ENCODE data around the gene KRT15.

Gene KRT15

DNA sequence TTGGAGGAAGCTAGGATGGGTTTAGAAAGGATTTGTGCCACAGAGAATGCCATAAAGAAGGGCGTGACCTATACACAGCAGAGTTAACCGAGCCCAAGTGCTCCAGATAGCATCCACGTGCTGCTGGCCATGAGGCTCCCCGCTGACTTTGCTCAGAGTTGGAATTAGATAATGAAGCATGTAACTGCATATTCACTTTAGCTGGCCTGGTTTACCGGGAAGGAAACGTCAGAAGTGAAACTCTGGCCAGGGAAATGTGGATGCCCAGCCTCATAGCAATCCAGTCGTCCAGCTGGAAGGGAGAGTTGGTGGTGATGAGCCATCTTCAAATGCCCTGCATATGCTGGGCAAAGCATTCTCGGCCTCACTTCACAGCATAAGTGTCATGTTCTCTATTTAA lies 43.8 kb downstream of the KRT15 start:
- no peak overlapping the region for H3K4me3 ChIP-seq
- H3K4me2 ChIP-seq, result no peak overlapping the region
- no peaks in the 10 kb centered on the region for H4K20me1 ChIP-seq
- no peak overlapping the region for H3K27ac ChIP-seq
- no peak for TF ChIP-seq Cebpa-rat (IDR thresholded peaks at IDR 0.05)
- no peaks in the 10 kb centered on the region for H3K27me3 ChIP-seq
- H3K9ac ChIP-seq, result no peak overlapping the region
- peaks cover 18% of the 10 kb centered on the region for H3K9me3 ChIP-seq
- peaks cover 2% of the 10 kb centered on the region; the same call in 1 of the 2 replicates for H3K4me1 ChIP-seq
- no peaks in the 10 kb centered on the region for H3K36me3 ChIP-seq

DNA sequence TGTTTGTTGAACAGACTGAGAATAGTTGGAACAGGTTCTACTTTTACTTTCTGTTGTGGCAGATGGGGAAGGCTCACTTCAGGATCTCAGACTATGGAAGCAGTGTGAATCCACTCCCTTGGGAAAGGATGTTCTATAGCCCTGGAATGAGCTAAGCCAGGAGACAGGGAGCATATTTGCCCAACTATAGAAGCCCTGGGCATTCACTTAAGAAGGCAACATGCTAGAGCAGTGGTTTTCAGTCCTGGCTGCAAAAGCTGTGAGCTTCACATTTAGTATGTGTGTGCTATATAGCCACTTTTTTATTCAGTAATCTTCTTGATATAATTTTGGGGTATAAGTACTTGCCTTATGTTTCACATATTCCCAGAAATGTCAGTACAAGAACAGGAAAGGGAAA lies 50.3 kb downstream of the KRT15 start:
- Histone ChIP-seq H3K36me3 (no peaks in the 10 kb centered on the region), H3K27ac (no peak overlapping the region)
- TF ChIP-seq Cebpa-rat (IDR thresholded peaks at IDR 0.05), result no peak

DNA sequence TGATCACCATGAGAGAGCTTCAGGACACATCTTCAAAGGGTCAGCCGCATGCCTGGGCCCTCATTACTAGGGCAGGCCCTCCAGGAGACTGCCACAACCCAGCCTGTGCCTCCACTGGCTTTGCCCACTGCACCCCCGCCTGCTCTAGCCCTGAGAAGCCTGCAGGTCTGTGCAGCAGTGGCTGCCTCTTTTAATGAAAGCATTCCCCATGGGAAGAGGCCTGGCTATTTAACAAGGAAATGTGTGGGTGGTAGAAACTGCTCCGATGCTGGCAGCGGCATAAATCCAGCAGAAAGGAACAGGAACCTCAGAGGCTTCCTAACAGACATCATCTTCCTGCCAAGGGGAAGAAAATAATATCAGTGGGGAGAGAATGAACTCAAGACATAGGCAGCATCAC lies 51.1 kb downstream of the KRT15 start:
- Histone ChIP-seq H3K27ac (no peak overlapping the region), H3K4me1 (no peaks in the 10 kb centered on the region), H3K9me3 (peaks cover 27% of the 10 kb centered on the region), H4K20me1 (no peaks in the 10 kb centered on the region), H3K36me3 (no peaks in the 10 kb centered on the region), H3K9ac (no peak overlapping the region), H3K4me3 (no peak overlapping the region), H3K27me3 (no peaks in the 10 kb centered on the region), H3K4me2 (no peak overlapping the region)
- TF ChIP-seq Cebpa-rat (IDR thresholded peaks at IDR 0.05), result no peak

More for the DNA sequence above, 50.3 kb downstream of the KRT15 start:
- H3K4me2 ChIP-seq, result no peak overlapping the region
- H3K27me3 ChIP-seq, result no peaks in the 10 kb centered on the region
- no peak overlapping the region for H3K9ac ChIP-seq
- H3K9me3 ChIP-seq, result peaks cover 28% of the 10 kb centered on the region
- no peaks in the 10 kb centered on the region for H4K20me1 ChIP-seq
- no peaks in the 10 kb centered on the region for H3K4me1 ChIP-seq
- no peak overlapping the region for H3K4me3 ChIP-seq

DNA sequence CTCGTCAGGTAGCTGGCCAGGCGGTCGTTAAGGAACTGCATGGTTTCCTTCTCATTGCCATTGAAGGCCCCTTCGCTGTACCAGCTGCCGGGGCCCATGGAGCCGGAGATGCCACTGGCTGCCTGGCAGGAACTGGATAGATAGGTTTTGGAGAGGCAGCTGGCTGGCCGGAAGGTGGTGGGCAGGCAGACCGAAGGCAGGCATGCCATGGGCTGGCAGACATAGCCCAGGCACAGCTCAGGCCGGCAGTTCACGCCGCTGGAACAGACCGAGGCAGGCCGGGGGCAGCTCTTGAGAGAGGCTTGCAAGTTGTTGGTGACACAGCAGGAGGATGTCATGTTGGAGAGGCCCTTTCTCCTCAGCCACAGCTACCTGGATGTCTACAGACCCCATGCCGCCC lies 51.7 kb downstream of the KRT15 start, which contains the start of gene KRT32:
TSS of gene KRT32 (minus strand) at position 399 of the 400 bp plus-strand sequence. CDS start at position 338, 61 bp downstream.
- Histone ChIP-seq H3K9me3 (peaks cover 22% of the 10 kb centered on the region), H3K4me3 (no peak within 1 kb of the TSS), H3K27ac (no peak within 1 kb of the TSS), H3K36me3 (no peaks in the 10 kb centered on the region), H4K20me1 (no peaks in the 10 kb centered on the region), H3K4me1 (no peaks in the 10 kb centered on the region), H3K4me2 (no peak within 1 kb of the TSS), H3K27me3 (no peaks in the 10 kb centered on the region), H3K9ac (no peak within 1 kb of the TSS)
- no peak for TF ChIP-seq Cebpa-rat (IDR thresholded peaks at IDR 0.05)

DNA sequence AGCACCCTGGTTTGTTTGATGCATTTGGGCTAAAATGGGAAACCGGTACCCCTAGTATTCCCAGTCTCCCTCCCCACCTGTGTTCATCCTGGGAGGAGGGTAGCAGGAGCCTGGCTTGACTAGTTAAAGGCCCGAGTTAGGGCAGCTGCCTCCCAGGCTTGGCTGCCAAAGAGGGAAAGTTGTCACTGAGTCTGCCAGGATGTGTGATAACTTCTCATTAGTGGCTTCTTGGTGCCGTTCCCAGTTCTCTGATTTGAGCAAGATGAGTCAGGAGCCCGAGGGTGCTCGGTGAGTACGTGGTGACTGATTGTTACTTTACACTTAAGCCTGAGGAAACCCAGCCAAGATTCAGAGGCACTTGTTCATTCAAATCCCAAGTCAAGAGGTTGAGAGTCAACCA lies 54.0 kb downstream of the KRT15 start:
- Histone ChIP-seq H3K27me3 (no peaks in the 10 kb centered on the region), H3K4me2 (no peak overlapping the region), H3K4me1 (no peaks in the 10 kb centered on the region), H3K27ac (no peak overlapping the region), H3K9ac (no peak overlapping the region), H3K9me3 (0 out of 2 replicates have a peak, but pooled peaks cover 10% of the 10 kb centered on the region), H3K4me3 (no peak overlapping the region), H3K36me3 (no peaks in the 10 kb centered on the region), H4K20me1 (no peaks in the 10 kb centered on the region)
- no peak for TF ChIP-seq Cebpa-rat (IDR thresholded peaks at IDR 0.05)

DNA sequence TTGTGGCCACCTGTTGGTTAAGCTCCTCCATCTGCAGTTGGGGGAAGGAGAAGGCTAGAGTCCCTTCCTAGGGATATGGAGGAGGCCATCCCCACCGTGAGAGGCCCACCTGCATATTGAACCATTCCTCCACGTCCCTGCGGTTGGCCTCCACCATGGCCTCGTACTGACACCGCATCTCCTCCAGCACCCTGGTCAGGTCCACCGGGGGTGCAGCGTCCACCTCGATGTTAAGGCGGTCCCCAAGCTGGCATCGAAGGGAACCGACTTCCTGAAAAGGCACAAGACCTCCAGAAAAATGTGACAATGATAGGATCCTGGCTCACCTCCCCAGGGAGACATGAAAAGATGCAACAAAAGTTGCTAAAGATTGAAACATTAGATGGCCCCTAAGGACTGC lies 54.5 kb downstream of the KRT15 start:
- H3K4me2 ChIP-seq, result no peak overlapping the region
- no peak overlapping the region for H3K4me3 ChIP-seq
- H3K36me3 ChIP-seq, result no peaks in the 10 kb centered on the region
- no peak for TF ChIP-seq Cebpa-rat (IDR thresholded peaks at IDR 0.05)
- H3K27me3 ChIP-seq, result no peaks in the 10 kb centered on the region
- 0 out of 2 replicates have a peak, but pooled peaks cover 10% of the 10 kb centered on the region for H3K9me3 ChIP-seq
- H3K4me1 ChIP-seq, result no peaks in the 10 kb centered on the region
- no peak overlapping the region for H3K27ac ChIP-seq
- H3K9ac ChIP-seq, result no peak overlapping the region
- H4K20me1 ChIP-seq, result no peaks in the 10 kb centered on the region

DNA sequence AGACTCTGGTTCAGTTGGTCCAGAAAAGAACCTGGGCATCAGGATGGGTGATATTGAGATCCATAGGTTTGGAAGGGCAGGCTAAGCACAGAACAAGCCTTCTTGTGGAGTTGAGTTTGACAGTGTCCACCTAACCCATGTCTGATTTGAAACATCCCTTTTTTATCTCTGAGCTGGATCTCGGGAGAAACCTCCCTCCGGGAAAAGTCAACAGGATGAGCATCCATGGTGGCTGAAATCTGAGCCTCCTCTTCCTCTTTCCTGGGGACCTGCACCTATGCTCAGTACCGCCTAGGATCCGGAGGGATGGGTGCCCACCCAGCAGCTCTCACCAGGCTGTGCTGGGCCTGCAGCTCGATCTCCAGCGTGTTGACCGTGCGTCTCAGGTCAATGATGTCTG lies 54.9 kb downstream of the KRT15 start:
- Histone ChIP-seq H3K27ac (no peak overlapping the region), H3K4me3 (no peak overlapping the region), H3K27me3 (no peaks in the 10 kb centered on the region), H4K20me1 (no peaks in the 10 kb centered on the region), H3K36me3 (no peaks in the 10 kb centered on the region), H3K4me2 (no peak overlapping the region), H3K9ac (no peak overlapping the region), H3K4me1 (no peaks in the 10 kb centered on the region), H3K9me3 (0 out of 2 replicates have a peak, but pooled peaks cover 8% of the 10 kb centered on the region)
- no peak for TF ChIP-seq Cebpa-rat (IDR thresholded peaks at IDR 0.05)
